Measurements from ENCODE around the gene FAM170B. TPM values are rescaled to one million over a fixed set of nuclear protein-coding genes. Genes with fewer than 3 reads are reported as not detected.

The FAM170B gene
- total and polyA plus RNA-seq, 2 experiments from 2014 or later, result not detected

DNA sequence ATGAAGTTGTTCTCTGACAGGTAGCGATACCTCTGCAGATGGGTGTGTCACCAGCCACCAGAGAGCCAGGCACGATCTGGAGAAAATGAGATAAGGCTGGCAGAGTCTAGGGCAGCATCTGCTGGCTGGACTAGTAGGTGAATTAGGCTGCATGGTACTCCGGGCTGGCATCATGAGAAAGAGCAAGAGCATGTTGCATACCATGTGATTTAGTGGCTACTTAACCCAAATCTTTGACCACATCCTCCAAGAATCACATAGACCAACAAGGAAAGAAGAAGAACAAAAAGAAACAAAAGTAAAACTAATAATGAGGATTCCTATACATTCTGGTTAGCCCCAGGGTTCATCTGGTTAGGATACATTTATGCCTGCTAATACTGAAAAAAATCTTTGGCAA is 23.4 kb upstream of the FAM170B start:
- H3K27me3 Mint-ChIP-seq (ENCODE audit: insufficient read depth, low read depth, poor library complexity), result peaks cover 5% of the 10 kb centered on the region
- H3F3A ChIP-seq (replicated peaks; ENCODE audit: low read depth), result no peaks in the 10 kb centered on the region
- H3K4me3 Mint-ChIP-seq, result no peak overlapping the region
- H3K27me3 ChIP-seq (ENCODE audit: insufficient read depth), result no peaks in the 10 kb centered on the region
- H3K4me1 Mint-ChIP-seq, result peaks cover 21% of the 10 kb centered on the region
- peaks cover 21% of the 10 kb centered on the region for H3K4me1 ChIP-seq (ENCODE audit: insufficient read depth)
- H3K4me3 ChIP-seq, result no peak overlapping the region
- no peak for DNase-seq (ENCODE audit: low spot score)
- no peak overlapping the region for H3K27ac Mint-ChIP-seq
- peaks cover 3% of the 10 kb centered on the region; the same call in 1 of the 3 replicates for H3K36me3 Mint-ChIP-seq (ENCODE audit: low read depth)
- H3K36me3 ChIP-seq (ENCODE audit: insufficient read depth), result no peaks in the 10 kb centered on the region
- TF ChIP-seq, protein P1, sequence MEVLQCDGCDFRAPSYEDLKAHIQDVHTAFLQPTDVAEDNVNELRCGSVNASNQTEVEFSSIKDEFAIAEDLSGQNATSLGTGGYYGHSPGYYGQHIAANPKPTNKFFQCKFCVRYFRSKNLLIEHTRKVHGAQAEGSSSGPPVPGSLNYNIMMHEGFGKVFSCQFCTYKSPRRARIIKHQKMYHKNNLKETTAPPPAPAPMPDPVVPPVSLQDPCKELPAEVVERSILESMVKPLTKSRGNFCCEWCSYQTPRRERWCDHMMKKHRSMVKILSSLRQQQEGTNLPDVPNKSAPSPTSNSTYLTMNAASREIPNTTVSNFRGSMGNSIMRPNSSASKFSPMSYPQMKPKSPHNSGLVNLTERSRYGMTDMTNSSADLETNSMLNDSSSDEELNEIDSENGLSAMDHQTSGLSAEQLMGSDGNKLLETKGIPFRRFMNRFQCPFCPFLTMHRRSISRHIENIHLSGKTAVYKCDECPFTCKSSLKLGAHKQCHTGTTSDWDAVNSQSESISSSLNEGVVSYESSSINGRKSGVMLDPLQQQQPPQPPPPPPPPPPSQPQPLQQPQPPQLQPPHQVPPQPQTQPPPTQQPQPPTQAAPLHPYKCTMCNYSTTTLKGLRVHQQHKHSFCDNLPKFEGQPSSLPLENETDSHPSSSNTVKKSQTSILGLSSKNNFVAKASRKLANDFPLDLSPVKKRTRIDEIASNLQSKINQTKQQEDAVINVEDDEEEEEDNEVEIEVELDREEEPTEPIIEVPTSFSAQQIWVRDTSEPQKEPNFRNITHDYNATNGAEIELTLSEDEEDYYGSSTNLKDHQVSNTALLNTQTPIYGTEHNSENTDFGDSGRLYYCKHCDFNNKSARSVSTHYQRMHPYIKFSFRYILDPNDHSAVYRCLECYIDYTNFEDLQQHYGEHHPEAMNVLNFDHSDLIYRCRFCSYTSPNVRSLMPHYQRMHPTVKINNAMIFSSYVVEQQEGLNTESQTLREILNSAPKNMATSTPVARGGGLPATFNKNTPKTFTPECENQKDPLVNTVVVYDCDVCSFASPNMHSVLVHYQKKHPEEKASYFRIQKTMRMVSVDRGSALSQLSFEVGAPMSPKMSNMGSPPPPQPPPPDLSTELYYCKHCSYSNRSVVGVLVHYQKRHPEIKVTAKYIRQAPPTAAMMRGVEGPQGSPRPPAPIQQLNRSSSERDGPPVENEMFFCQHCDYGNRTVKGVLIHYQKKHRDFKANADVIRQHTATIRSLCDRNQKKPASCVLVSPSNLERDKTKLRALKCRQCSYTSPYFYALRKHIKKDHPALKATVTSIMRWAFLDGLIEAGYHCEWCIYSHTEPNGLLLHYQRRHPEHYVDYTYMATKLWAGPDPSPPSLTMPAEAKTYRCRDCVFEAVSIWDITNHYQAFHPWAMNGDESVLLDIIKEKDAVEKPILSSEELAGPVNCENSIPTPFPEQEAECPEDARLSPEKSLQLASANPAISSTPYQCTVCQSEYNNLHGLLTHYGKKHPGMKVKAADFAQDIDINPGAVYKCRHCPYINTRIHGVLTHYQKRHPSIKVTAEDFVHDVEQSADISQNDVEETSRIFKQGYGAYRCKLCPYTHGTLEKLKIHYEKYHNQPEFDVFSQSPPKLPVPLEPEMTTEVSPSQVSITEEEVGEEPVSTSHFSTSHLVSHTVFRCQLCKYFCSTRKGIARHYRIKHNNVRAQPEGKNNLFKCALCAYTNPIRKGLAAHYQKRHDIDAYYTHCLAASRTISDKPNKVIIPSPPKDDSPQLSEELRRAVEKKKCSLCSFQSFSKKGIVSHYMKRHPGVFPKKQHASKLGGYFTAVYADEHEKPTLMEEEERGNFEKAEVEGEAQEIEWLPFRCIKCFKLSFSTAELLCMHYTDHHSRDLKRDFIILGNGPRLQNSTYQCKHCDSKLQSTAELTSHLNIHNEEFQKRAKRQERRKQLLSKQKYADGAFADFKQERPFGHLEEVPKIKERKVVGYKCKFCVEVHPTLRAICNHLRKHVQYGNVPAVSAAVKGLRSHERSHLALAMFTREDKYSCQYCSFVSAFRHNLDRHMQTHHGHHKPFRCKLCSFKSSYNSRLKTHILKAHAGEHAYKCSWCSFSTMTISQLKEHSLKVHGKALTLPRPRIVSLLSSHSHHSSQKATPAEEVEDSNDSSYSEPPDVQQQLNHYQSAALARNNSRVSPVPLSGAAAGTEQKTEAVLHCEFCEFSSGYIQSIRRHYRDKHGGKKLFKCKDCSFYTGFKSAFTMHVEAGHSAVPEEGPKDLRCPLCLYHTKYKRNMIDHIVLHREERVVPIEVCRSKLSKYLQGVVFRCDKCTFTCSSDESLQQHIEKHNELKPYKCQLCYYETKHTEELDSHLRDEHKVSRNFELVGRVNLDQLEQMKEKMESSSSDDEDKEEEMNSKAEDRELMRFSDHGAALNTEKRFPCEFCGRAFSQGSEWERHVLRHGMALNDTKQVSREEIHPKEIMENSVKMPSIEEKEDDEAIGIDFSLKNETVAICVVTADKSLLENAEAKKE (CRISPR knock-in tag; IDR thresholded peaks at IDR 0.05), result no peak
- TF ChIP-seq EZH2phosphoT487 (IDR thresholded peaks at IDR 0.05; ENCODE audit: unreplicated experiment) (no peak), POLR2AphosphoS5 (IDR thresholded peaks at IDR 0.05; ENCODE audit: low read depth) (no peak)
- 0 out of 3 replicates have a peak, but pooled peaks cover 3% of the 10 kb centered on the region for H3K9me3 Mint-ChIP-seq
- no peak overlapping the region for H2AFZ ChIP-seq
- H3K9me2 ChIP-seq (ENCODE audit: insufficient read depth), result peaks cover 17% of the 10 kb centered on the region; the same call in 1 of the 2 replicates
- ATAC-seq, result no peak
- H3K4me2 ChIP-seq, result no peak overlapping the region
- H3K27ac ChIP-seq (ENCODE audit: low read depth), result no peak overlapping the region
- no peaks in the 10 kb centered on the region for H4K20me1 ChIP-seq (replicated peaks; ENCODE audit: insufficient read depth)
- no peaks in the 10 kb centered on the region for H3K79me2 ChIP-seq (replicated peaks; ENCODE audit: insufficient read depth)

GRCh38 chr10:49154641-49155040 is 20.8 kb upstream of the FAM170B start:
- no peaks in the 10 kb centered on the region for H3K79me2 ChIP-seq (replicated peaks; ENCODE audit: insufficient read depth)
- Mint-ChIP-seq H3K36me3 (ENCODE audit: low read depth) (peaks cover 3% of the 10 kb centered on the region; the same call in 1 of the 3 replicates), H3K4me3 (no peak overlapping the region), H3K27ac (no peak overlapping the region), H3K9me3 (0 out of 3 replicates have a peak, but pooled peaks cover 3% of the 10 kb centered on the region), H3K27me3 (ENCODE audit: insufficient read depth, low read depth, poor library complexity) (peaks cover 5% of the 10 kb centered on the region), H3K4me1 (peaks cover 20% of the 10 kb centered on the region)
- ATAC-seq (no peak), DNase-seq (ENCODE audit: low spot score) (no peak)
- peaks cover 21% of the 10 kb centered on the region for H3K4me1 ChIP-seq (ENCODE audit: insufficient read depth)
- no peaks in the 10 kb centered on the region for H3K36me3 ChIP-seq (ENCODE audit: insufficient read depth)
- peaks cover 21% of the 10 kb centered on the region; the same call in 1 of the 2 replicates for H3K9me2 ChIP-seq (ENCODE audit: insufficient read depth)
- no peaks in the 10 kb centered on the region for H3F3A ChIP-seq (replicated peaks; ENCODE audit: low read depth)
- no peak overlapping the region for H3K27ac ChIP-seq (ENCODE audit: low read depth)
- H2AFZ ChIP-seq, result no peak overlapping the region
- no peak overlapping the region for H3K4me2 ChIP-seq
- no peaks in the 10 kb centered on the region for H3K27me3 ChIP-seq (ENCODE audit: insufficient read depth)
- no peaks in the 10 kb centered on the region for H4K20me1 ChIP-seq (replicated peaks; ENCODE audit: insufficient read depth)
- no peak overlapping the region for H3K4me3 ChIP-seq
- TF ChIP-seq POLR2AphosphoS5 (IDR thresholded peaks at IDR 0.05; ENCODE audit: low read depth) (no peak), EZH2 (IDR thresholded peaks at IDR 0.05; ENCODE audit: low read depth, unreplicated experiment) (no peak)
- TF ChIP-seq, protein P2, sequence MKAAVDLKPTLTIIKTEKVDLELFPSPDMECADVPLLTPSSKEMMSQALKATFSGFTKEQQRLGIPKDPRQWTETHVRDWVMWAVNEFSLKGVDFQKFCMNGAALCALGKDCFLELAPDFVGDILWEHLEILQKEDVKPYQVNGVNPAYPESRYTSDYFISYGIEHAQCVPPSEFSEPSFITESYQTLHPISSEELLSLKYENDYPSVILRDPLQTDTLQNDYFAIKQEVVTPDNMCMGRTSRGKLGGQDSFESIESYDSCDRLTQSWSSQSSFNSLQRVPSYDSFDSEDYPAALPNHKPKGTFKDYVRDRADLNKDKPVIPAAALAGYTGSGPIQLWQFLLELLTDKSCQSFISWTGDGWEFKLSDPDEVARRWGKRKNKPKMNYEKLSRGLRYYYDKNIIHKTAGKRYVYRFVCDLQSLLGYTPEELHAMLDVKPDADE (IDR thresholded peaks at IDR 0.05), result no peak
